Sigmoid colon (tissue), 3 donors: ENCODE results near the gene PTCH1.

ENCODE experiments used
- CTCF ChIP-seq, 4 experiments: fragments of 450-650 bp in 3 of 4; fragments of 200-600 bp in 1 of 4; IDR thresholded peaks; one replicate each; pipeline ENCODE4 v1.5.1; 2016 to 2019; ENCODE audit warnings: antibody characterized with exemption in 4 of 4, mild to moderate bottlenecking in 3 of 4, moderate library complexity in 2 of 4
- POLR2A ChIP-seq, 2 donors: fragments of 450-650 bp; IDR thresholded peaks; one replicate each; pipeline ENCODE4 v1.6.1; 2016; ENCODE audit warnings: antibody characterized with exemption in 2 of 2, mild to moderate bottlenecking in 2 of 2, moderate library complexity in 2 of 2

GRCh38 chr9:95511616-95511931, 5.2 kb downstream of the PTCH1 start:
- no peak for TF ChIP-seq CTCF (IDR thresholded peaks at IDR 0.05)
- TF ChIP-seq POLR2A (IDR thresholded peaks at IDR 0.05): no peak
